AG08395 (cell line): Measurements from ENCODE around the gene TNFRSF18.
"Not testable (repeated sequence)": the region's sequence is repeated elsewhere in the genome, so short reads cannot be mapped to it uniquely, and the experiment has no call there.

Experiments used
- DNase-seq: peaks from one replicate; pipeline ENCODE4 v3.0.0; 2012; ENCODE audit warnings: mixed read lengths, low spot score

Gene TNFRSF18

GRCh38 chr1:1199141-1199960 is 7.0 kb downstream of the TNFRSF18 start:
- no peak for DNase-seq

DNA sequence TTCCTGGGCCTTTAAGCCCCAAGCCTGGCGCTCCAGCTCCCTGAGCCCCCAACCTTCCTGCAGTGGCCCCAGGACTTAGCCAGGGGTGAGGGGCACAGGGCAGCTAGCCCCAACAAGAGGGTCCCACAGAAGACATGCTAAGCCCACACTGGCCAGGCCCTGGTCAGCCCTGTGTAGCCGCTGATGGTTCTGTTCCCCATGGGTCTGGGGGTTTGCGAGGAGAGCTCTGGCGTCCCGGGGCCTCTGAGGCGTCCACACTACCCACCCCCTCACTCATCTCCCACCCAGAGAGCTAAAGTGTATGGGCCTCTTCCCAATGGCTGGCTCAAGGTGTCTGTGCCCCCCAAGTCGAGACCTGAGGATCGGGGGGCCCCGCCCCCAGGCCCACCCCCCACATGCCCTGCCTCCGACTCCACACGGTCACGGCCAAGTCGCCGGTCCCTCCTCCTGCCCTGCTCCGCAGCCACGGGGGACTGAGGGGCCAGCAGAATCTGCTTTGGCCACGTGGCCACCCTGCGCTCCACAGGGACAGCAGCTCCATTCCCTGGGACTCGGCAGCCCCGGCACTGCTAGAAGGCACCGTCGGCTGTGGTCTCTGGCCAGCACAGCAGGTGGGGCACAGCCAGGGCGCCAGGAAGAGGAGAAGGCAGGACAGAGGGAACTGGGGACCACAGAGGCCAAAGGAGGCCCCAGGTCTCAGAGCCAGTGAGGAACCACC is 7.8 kb downstream of the TNFRSF18 start:
- DNase-seq, result no peak

DNA sequence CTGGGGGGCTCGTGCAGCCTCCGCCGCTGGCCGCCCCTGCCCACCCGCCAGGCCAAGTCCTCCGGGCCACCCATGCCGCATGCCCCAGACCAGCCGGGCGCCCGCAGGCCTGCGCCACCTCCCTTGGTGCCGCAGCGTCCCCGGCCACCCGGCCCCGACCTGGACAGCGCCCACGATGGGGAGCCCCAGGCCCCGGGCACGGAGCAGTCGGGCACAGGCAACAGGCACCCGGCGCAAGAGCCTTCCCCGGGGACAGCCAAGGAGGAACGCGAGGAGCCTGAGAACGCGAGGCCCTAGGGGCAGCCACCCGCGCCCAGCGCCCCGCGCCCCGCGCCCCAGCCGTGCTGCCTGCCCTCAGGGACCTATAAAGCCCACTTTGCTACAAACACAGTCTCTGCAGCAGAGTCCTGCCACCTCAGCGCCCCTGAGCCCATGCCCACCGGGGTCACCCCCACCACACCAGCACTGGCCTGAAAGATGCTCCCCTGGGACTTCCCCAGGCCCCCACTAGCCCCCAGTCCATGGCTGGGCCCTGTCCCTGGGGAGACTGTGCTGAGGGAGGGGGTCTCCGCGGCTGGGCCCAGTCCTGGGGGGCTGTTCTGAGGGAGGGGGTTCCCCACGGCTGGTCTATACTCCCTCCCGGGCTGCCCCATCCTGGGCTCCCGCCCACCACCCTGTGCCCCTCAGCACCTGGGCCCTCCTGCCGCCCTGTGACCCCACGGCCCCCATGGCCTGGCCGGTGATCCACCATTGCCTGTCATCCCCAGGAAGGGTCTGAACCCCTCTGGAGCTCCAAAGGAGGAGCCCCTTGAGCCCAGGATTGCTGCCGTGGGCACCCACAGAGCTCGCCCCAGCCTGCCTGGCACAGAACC is 8.6 kb downstream of the TNFRSF18 start:
- DNase-seq, result no peak

DNA sequence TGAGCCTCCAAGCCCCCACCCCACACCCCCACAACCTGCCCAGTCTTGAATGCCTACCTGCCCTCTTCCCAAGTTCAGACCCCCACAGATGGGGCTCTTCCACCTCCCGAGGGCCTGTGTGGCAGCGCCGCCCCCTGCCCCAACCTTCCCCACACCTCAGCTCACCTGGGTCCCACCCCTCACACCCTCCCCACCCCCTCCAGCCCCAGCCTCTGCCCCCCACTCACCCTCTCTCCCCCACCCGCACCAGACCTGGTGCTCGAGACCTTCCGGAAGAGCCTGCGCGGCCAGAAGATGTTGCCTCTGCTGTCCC is 9.2 kb downstream of the TNFRSF18 start:
- DNase-seq, result no peak

DNA sequence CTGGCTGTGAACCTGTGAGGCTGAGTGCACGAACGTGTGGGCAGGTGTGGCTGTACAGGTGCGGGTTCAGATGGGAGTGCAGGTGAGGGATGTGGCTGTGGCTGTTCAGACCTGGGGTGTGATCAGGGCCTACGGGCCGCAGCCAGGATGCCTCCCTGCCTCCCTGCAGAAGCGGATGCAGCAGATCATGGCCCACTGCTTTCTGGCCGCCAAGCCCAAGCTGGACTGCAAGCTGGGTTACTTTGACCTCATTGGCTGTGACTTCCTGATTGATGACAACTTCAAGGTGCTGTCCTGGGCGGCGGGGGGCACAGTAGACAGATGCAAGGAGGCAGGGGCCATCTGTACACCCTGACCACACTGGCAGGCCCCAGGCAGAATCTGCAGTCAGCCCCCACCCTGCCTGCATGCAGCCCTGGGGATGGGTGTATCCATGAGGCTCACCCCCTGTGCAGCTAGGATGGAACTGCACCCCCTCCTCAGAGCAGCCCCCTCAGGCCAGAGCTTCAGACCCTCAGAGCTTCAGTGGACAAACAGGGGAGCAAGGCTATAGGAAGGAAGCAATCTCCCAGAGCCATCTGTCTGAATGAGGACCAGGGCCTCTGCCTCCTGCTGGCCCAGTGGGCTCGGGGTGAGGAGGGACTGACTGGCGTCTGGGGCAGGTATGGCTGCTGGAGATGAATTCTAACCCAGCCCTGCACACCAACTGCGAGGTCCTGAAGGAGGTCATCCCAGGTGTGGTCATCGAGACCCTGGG is 9.8 kb downstream of the TNFRSF18 start:
- no peak for DNase-seq

- DNase-seq, result not testable (repeated sequence)
These were observed 10.7 kb downstream of the TNFRSF18 start for GRCh38 chr1:1195726-1196125.

GRCh38 chr1:1194723-1195122 is 11.7 kb downstream of the TNFRSF18 start:
- DNase-seq, result no peak

- DNase-seq, result no peak
These were observed 14.7 kb downstream of the TNFRSF18 start for GRCh38 chr1:1191734-1192133.

- no peak for DNase-seq
These were observed 17.3 kb downstream of the TNFRSF18 start for GRCh38 chr1:1189111-1189510.

DNA sequence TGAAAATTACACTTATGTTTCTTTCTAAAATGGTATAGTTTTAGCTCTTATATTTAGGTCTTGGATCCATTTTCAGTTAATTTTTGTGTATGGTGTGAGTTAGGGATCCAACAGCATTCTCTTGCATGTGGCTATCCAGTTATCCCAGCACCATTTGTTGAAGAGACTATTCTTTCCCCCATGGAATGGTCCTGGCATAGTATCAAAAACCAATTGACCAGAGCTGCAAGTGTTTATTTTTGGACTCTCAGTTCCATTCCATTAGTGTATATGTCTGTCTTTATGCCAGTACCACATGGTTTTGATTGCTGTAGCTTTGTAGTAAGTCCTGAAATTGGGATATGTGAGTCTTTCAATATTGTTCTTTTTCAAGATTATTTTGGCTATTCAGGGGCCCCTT is 18.5 kb downstream of the TNFRSF18 start:
- DNase-seq, result no peak

DNA sequence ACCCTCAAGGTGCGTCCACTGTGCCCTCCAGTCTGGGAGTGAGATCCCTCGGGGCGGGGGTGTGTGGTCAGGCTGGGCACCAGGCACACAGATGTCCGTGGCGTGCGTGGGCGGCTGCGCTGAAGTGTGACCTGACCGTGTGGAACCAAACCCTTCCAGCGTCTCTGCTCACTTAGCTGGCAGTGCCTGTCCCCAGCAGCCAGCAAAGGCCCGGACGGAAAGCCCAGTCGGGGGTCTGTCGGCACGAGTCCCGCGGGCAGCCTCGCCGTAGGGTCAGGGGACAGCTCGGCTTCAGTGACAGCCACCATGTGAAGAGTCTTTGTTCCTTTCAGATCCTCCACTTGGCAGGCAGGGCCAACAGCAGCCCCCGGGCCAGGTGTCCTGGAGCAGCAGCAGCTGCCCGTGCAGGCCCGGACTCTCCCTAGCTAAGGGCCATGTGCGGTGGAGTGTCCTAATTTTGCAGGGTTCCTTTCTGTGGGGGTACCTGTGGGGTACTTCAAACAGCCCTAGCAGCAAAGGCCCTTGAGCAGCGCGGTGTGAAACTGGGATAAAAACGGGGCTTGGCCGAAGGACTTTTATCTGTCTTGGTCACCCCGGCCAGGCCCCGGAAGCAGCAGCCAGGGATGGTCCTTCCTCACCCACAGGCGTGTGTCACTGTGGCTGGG is 21.2 kb downstream of the TNFRSF18 start:
- DNase-seq, result no peak

DNA sequence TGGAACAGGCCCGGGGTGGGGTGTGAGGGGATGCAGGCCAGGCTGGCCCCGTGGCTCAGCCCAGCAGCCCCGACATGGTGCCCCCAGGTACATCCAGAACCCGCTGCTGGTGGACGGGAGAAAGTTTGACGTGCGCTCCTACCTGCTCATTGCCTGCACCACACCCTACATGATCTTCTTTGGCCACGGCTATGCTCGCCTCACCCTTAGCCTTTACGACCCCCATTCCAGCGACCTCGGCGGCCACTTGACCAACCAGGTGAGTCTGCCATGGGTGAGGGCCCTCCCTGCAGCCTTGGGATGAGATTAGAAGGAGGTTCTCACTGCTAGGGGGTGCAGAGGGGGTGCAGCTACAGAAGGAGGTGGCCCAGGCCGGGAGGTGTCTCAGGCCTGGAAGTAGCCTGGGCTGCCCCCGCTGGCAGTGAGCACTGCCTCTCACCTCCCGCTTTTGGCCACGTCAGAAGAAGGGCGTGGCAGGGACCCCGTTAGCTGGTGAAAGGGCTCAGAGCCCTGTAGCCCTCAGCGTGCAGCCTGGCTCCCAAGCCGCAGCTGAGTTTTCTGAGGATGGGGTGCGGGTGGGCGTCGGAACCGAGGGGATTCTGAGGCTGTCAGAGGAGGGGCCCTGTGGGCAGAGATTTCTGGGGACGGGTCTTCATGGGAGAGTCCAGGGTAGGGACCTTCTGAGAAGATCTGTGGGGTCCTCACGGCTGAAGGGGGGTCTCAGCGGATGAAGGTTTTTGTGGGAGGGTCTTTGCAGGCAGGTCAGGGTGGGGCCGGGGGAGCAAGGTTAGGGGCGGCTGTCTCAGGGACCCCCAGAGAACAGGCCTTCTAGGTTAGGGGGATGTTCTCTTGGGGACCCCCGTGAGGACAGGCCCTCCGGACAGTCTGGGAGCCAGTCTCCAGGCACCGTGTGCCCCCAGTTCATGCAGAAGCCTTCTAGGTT is 22.3 kb downstream of the TNFRSF18 start:
- no peak for DNase-seq

DNA sequence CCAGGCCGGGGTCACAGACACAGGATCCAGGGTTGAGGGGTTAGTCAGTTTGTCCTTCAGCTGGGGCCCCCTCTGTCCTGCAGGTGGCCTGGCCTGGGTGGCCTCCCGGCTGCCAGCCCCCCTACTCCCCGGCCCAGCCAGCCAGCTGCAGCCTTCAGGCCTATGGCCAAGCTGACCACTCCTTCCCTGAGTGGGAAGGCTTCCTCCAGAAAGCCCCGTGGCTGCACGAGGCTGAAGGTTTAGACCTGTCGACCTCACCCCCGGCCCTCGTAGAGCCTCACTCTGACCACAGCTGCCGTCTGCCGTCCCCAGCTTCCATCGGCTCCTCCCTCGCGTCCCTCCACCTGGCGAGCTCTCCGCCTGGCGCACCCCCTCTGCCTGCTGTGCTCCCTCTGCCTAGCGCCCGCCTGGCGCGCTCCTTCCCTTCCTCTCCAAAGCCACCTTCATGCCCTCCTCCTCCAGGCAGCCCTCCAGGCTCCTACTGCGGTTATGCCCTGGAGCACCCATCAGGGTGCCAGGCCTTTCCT is 23.1 kb downstream of the TNFRSF18 start:
- DNase-seq, result no peak

DNA sequence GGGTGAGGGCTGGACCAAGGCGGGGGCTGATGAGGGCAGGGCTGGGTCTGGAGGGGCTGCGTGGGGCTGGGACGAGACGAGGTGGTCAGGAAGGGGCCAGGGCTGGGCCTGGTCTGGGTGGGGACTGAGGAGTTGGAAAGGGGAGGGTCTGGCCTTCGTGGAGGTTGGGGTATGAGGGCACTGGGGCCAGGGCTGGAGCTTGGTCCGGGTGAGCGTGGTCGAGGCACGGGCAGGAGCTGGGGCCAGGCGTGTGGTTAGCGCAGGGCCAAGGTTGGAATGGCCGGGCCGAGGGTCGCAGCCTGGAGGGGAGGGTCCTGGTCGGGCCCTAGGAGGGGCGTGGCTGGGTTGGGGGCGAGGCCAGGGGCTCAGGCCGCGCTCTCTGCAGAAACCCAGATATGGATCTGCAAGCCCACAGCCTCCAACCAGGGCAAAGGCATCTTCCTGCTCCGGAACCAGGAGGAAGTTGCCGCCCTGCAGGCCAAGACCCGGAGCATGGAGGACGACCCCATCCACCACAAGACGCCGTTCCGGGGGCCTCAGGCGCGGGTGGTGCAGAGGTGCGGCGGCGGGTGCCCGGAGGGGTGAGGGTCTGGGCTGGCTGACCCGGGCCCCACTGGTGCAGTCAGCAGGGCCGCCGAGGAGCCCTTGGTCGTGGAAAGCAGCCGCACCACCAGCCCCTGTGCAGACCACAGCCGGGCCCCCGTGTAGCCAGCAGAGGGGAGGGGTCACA is 23.7 kb downstream of the TNFRSF18 start:
- no peak for DNase-seq

DNA sequence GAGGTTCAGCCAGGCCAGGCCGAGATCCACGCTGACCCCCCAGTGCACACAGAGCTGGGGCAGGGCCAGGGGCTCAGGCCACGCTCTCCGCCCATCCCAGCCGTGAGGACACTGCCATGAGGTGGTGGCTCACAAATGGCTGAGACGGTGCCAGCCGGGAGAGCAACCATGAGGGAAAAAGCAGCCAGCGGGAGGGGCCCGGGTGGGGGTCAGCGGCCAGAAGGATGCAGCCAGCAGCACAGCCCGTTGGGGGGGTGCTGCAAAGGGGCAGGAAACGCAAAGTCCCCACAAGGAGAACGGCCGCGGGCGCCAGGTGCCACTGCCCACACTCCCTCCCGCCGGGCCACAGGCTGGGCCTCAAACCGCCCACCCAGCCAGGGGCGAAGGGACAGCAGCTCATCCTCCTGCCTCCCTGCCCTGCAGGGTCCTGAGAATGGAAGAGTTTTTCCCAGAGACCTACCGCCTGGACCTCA is 24.4 kb downstream of the TNFRSF18 start:
- no peak for DNase-seq

DNA sequence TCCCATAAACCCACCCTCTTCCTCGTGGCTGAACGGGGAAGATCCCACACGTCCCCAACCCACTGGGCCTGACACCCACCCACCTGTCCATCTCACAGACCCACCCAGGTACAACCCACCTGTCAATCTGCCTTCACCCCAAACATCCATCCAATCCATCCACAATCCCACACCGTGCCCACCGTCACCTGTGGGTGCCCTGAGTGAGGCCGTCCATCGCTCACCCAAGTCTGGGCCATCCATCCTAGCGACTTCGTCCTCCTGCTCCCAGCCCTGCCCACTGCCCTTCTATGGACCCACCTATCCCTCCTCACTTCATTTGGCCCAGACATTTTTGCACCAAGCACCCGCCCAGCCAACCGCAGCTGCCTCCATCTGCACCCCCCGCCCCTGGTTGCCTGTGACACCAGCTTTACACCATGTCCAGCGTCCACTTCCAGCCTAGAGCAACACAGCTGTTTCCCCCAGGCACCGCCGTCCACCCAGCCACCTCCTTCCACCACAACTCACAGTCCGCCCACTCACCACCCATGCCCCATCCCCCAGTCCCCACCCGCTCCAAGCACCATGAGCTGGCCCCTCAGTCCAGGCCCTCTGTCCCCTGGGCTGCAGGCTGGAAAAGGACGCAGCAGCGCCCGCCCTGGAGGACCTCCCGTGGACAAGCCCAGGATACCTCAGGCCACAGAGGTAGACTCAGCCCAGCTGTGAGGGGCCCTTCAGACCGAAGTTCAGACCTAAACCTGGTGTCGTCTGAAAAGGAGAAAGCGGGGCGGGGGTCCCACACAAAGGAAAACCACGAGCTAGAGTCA is 25.1 kb downstream of the TNFRSF18 start:
- no peak for DNase-seq

- no peak for DNase-seq
These were observed 26.2 kb downstream of the TNFRSF18 start for GRCh38 chr1:1179983-1180861.
